Smooth muscle cell (in vitro differentiated cells): ENCODE data around the gene TEX48. TPM values are rescaled to one million over a fixed set of nuclear protein-coding genes. Genes with fewer than 3 reads are reported as not detected.

Source experiments
- DNase-seq: peaks from one replicate; lab custom pipeline; 2025; ENCODE audit not compliant: unreplicated experiment; lab: John Stamatoyannopoulos, UW
- H2AFZ ChIP-seq: fragments of 200-600 bp; sonication (generic); 2 replicates; pipeline ENCODE4 v1.6.0; 2016; ENCODE audit warnings: antibody characterized with exemption, low read depth, mild to moderate bottlenecking
- H3F3A ChIP-seq: fragments of 200-600 bp; sonication (generic); 2 replicates; pipeline ENCODE4 v1.6.0; 2017; ENCODE audit warnings: antibody characterized with exemption, low read depth
- H3K27ac ChIP-seq: fragments of 200-600 bp; sonication (generic); 2 replicates; pipeline ENCODE4 v1.5.1; 2016; ENCODE audit warnings: low read depth, mild to moderate bottlenecking
- H3K27me3 ChIP-seq: fragments of 200-600 bp; sonication (generic); 2 replicates; pipeline ENCODE4 v1.6.1; 2016; ENCODE audit warnings: low read depth, mild to moderate bottlenecking
- H3K36me3 ChIP-seq: fragments of 200-600 bp; sonication (generic); 2 replicates; pipeline ENCODE4 v1.5.1; 2016; ENCODE audit warnings: low read depth
- H3K4me1 ChIP-seq: fragments of 200-600 bp; sonication (generic); 2 replicates; pipeline ENCODE4 v1.5.1; 2016; ENCODE audit warnings: low read depth
- H3K4me2 ChIP-seq: fragments of 200-600 bp; sonication (generic); 2 replicates; pipeline ENCODE4 v1.6.0; 2016; ENCODE audit warnings: mild to moderate bottlenecking
- H3K4me3 ChIP-seq: fragments of 200-600 bp; sonication (generic); 2 replicates; pipeline ENCODE4 v1.5.1; 2016; ENCODE audit warnings: mild to moderate bottlenecking
- H3K79me2 ChIP-seq: fragments of 200-600 bp; sonication (generic); 2 replicates; pipeline ENCODE4 v1.6.0; 2016; ENCODE audit warnings: low read depth, mild to moderate bottlenecking
- H3K9ac ChIP-seq: fragments of 200-600 bp; sonication (generic); 2 replicates; pipeline ENCODE4 v1.6.0; 2016; ENCODE audit warnings: low read depth
- H3K9me3 ChIP-seq: fragments of 200-600 bp; sonication (generic); replicated peaks from 2 replicates; pipeline ENCODE4 v1.5.1; 2016; ENCODE audit warnings: low read depth
- H4K20me1 ChIP-seq: fragments of 200-600 bp; sonication (generic); 2 replicates; pipeline ENCODE4 v1.6.0; 2016; ENCODE audit warnings: low read depth
- CTCF ChIP-seq: fragments of 200-600 bp; sonication (generic); IDR thresholded peaks from 2 replicates; pipeline ENCODE4 v1.5.1; 2017; ENCODE audit warnings: borderline replicate concordance, mild to moderate bottlenecking, antibody characterized with exemption; ENCODE audit not compliant: insufficient read depth, poor library complexity, severe bottlenecking
- WGBS: methylation state at CpG from one replicate; pipeline ENCODE4 v1.1.7; 2016; ENCODE audit warnings: low lambda C conversion rate; 5-methylcytosine and 5-hydroxymethylcytosine counted together
- polyA plus RNA-seq: library from polyadenylated mRNA; unstranded; fragments of >200 nt; fragmentation: Nextera tagmentation; extraction: Ambion mirVana; gene quantifications from 2 replicates; pipeline ENCODE4 v1.2.1, GENCODE V29; 2016
- total RNA-seq: library from RNA; depleted of rRNA; stranded (reverse); fragments of >200 nt; gene quantifications from 2 replicates; pipeline ENCODE4 v1.2.3, GENCODE V29; 2014

The TEX48 gene
- total and polyA plus RNA-seq, 2 experiments from 2014 or later, result not detected

DNA sequence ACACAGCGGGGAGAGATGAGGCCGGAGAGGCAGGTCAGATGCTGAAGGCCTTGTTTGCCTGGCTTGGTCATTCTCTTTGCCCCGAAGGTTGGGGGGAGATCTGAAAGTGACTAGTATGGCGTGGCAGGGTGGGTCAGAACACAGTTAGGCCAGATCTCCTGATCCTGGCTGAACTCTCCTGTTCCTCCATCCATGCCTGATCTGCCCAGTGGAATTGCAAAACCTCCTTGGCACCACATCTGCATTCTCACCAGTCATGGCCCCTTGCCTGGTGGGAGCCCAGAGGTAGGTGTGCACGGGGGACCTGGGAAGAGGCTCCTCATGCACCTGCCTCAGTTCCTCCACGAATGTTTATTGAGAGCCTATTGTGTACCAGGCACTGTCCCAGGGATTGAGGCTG, 47.6 kb downstream of the TEX48 start:
- Histone ChIP-seq H3K36me3 (no peaks in the 10 kb centered on the region), H3K4me2 (no peak overlapping the region), H3K27ac (no peak overlapping the region), H3F3A (no peaks in the 10 kb centered on the region), H3K4me3 (no peak overlapping the region), H3K4me1 (no peaks in the 10 kb centered on the region), H3K9me3 (no peaks in the 10 kb centered on the region), H3K27me3 (no peaks in the 10 kb centered on the region), H3K9ac (no peak overlapping the region), H2AFZ (no peak overlapping the region), H3K79me2 (no peaks in the 10 kb centered on the region), H4K20me1 (no peaks in the 10 kb centered on the region)
- no peak for DNase-seq
- 95% methylated on average over 6 of the region's 6 CpGs for WGBS
- no peak for TF ChIP-seq CTCF

GRCh38 chr9:114633438-114634089, 48.4 kb downstream of the TEX48 start:
- H3K79me2 ChIP-seq, result no peaks in the 10 kb centered on the region
- H3K4me2 ChIP-seq, result no peak overlapping the region
- 84% methylated on average over 11 of the region's 11 CpGs for WGBS
- no peaks in the 10 kb centered on the region for H4K20me1 ChIP-seq
- no peaks in the 10 kb centered on the region for H3K4me1 ChIP-seq
- no peak for TF ChIP-seq CTCF
- H3F3A ChIP-seq, result no peaks in the 10 kb centered on the region
- no peaks in the 10 kb centered on the region for H3K36me3 ChIP-seq
- H3K9me3 ChIP-seq, result no peaks in the 10 kb centered on the region
- H2AFZ ChIP-seq, result no peak overlapping the region
- H3K27me3 ChIP-seq, result no peaks in the 10 kb centered on the region
- no peak overlapping the region for H3K4me3 ChIP-seq
- H3K27ac ChIP-seq, result no peak overlapping the region
- no peak for DNase-seq
- no peak overlapping the region for H3K9ac ChIP-seq

DNA sequence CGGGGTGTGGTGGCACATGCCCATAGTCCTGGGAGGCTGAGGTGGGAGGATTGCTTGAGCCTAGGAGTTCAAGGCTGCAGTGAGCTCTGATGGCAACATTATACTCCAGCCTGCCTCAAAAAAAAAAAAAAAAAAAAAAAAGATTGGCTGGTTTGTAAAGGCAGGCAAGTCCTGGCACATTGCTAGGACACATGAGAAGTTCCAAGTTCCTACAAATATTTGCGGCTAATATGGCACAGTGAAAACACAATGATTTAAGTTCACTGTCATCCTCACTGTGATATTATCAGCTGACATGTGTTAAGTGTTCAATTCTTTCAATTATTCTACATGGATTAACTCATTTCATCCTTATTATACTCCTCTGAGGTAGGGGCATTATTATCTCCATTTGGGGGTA, 50.8 kb downstream of the TEX48 start:
- 50% methylated on average over 2 of the region's 2 CpGs for WGBS
- H3F3A ChIP-seq, result no peaks in the 10 kb centered on the region
- H3K9me3 ChIP-seq, result no peaks in the 10 kb centered on the region
- TF ChIP-seq CTCF, result no peak
- no peaks in the 10 kb centered on the region for H3K79me2 ChIP-seq
- H3K4me2 ChIP-seq, result no peak overlapping the region
- H3K27ac ChIP-seq, result no peak overlapping the region
- no peak overlapping the region for H3K4me3 ChIP-seq
- no peaks in the 10 kb centered on the region for H3K36me3 ChIP-seq
- DNase-seq, result no peak
- no peak overlapping the region for H2AFZ ChIP-seq
- H3K4me1 ChIP-seq, result no peaks in the 10 kb centered on the region
- no peaks in the 10 kb centered on the region for H3K27me3 ChIP-seq
- no peak overlapping the region for H3K9ac ChIP-seq
- no peaks in the 10 kb centered on the region for H4K20me1 ChIP-seq

- H3K4me3 ChIP-seq, result no peak overlapping the region
- H3K27ac ChIP-seq, result no peak overlapping the region
- H2AFZ ChIP-seq, result no peak overlapping the region
- H3F3A ChIP-seq, result no peaks in the 10 kb centered on the region
- H4K20me1 ChIP-seq, result no peaks in the 10 kb centered on the region
- no peaks in the 10 kb centered on the region for H3K79me2 ChIP-seq
- no peak overlapping the region for H3K4me2 ChIP-seq
- no peak for TF ChIP-seq CTCF
- no peaks in the 10 kb centered on the region for H3K36me3 ChIP-seq
- no peak overlapping the region for H3K9ac ChIP-seq
- DNase-seq, result no peak
- H3K27me3 ChIP-seq, result no peaks in the 10 kb centered on the region
- H3K4me1 ChIP-seq, result no peaks in the 10 kb centered on the region
- H3K9me3 ChIP-seq, result no peaks in the 10 kb centered on the region
- 84% methylated on average over 7 of the region's 7 CpGs for WGBS
These were observed 52.4 kb downstream of the TEX48 start for GRCh38 chr9:114629563-114630090.
